ENCODE data around the gene NGF. TPM values are rescaled to one million over a fixed set of nuclear protein-coding genes. Genes with fewer than 3 reads are reported as not detected.

Gene NGF
- total RNA-seq, 2 experiments from 2014 or later, result not detected

DNA sequence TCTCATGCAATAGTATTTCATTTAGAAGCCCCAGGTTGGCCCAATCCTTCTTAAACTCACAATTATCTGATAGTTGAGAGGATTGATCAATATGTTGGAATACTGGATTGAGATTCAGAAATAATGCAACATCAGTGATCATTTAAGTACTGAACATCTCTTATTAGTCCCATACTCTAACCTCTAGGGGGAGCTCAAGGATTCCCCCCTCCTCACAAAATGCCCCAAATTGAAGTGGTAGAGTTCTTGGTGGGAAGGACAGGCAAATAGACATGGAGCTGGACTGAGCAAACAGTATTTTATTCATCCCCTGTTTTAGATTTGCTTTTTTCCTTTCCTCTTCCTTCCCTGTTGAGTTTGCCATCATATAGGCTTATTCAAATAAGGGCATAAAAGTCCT lies 62.8 kb downstream of the NGF start:
- no peaks in the 10 kb centered on the region for H3K4me1 Mint-ChIP-seq
- DNase-seq (no peak), ATAC-seq (no peak)
- peaks cover 2% of the 10 kb centered on the region for H3K27me3 Mint-ChIP-seq
- no peaks in the 10 kb centered on the region for H3K9me3 Mint-ChIP-seq (ENCODE audit: low read depth)
- no peak overlapping the region for H3K4me3 Mint-ChIP-seq
- no peaks in the 10 kb centered on the region for H3K36me3 Mint-ChIP-seq
- CTCF ChIA-PET, result interaction anchor here (1.6 kb wide), 1 partner anchor 9 kb away, joined by 3 read pairs; no protein-coding TSS in a partner anchor
- no peak overlapping the region for H3K27ac Mint-ChIP-seq

DNA sequence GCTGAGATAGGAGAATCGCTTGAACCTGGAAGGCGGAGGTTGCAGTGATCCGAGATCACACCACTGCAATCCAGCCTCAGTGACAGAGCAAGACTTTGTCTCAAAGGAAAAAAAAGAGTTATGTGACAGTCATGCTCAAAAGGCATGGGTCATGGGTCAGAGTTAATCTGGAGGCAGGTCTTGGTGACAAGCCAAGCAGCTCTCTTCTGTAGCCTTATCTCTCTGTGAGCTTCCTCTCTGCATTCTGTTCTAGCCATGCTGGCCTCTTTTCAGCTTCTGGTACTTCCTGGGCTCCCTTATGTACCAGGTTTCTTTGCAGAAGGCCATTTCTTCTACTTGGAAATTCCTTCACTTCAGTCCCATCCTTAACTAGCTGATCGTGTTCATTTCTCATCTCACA lies 63.6 kb downstream of the NGF start:
- Mint-ChIP-seq H3K36me3 (no peaks in the 10 kb centered on the region), H3K4me1 (no peaks in the 10 kb centered on the region), H3K27me3 (peaks cover 2% of the 10 kb centered on the region), H3K4me3 (no peak overlapping the region), H3K27ac (no peak overlapping the region), H3K9me3 (ENCODE audit: low read depth) (no peaks in the 10 kb centered on the region)
- ATAC-seq (no peak), DNase-seq (no peak)
- CTCF ChIA-PET, result no interaction called here

DNA sequence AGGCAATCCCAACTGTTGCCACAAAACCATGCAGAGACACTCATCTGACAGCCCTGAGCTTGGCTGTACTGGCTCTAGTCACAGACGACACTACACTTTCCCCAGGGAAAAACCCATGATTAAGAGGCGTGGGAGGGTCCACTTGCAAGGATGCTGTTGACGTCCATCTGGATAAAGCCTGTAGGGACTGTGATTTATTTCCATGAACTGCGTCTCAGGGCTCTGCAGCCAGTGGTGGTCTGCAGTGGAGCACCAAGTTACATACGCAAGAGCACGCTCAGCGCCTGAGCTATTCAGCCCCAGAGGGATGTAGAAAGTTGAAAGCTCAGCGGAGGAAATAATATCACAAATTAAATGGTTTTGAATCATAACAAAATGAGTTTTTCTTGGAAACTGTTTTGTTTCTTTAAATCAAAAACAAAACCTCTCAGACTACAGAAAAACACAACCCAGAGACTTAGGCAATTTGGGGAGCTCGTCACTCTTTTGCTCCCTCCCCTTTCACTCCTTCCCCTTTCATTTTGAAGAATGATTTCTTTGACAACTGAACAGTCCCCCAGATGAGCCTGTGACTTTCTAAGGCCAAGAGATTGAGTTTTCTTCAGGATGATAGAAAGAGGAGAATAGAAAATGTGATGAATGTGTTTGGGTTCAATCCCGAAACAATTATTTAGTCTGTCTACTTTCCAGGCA lies 71.2 kb downstream of the NGF start:
- peaks cover 11% of the 10 kb centered on the region for H3K27me3 Mint-ChIP-seq
- H3K4me1 Mint-ChIP-seq, result no peaks in the 10 kb centered on the region
- no peak for DNase-seq
- CTCF ChIA-PET, result interaction anchor here (0.6 to 1.1 kb wide), 2 partner anchors 9 to 289 kb away, joined by 3 read pairs; no protein-coding TSS in a partner anchor
- no peaks in the 10 kb centered on the region for H3K36me3 Mint-ChIP-seq
- ATAC-seq, result no peak
- H3K4me3 Mint-ChIP-seq, result no peak overlapping the region
- H3K9me3 Mint-ChIP-seq (ENCODE audit: low read depth), result no peaks in the 10 kb centered on the region
- no peak overlapping the region for H3K27ac Mint-ChIP-seq

DNA sequence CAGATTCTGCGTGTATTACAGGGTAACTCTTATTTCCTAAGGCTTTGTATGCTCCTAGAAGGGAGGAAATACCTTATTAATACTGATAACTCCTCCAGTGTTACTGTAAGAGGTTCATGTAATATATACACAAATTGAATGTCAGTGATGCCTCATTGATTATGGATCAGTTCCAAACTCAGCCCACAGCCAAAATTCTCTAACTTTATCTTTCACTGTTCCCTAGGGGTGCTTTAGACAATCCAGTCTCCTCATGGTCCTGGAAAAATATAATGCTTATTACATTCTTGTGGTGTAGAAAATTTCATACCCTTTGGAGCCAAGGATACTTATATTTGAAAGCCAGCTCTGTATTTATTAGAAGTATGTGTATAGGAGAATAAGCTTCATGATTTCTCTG lies 73.0 kb downstream of the NGF start:
- peaks cover under 1% of the 10 kb centered on the region for H3K9me3 Mint-ChIP-seq (ENCODE audit: low read depth)

DNA sequence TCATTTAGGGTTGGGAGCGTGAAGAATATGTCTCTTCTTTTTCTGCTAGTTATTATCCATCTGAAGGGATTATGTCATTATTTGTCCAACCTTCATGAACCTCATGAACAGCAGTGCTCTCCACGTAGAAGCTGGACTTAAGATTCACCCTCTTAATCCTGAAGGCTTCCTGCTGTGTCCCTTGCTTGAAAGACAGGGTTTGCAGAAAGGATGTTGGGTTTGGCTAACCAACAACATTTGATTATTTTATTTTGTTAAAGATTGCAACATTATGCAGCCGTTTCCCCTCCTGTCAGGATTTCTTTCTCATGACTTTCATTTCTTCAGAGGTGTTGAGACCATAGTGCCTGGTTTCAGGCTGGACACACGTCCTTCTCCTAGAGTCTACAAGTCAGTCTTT lies 75.2 kb downstream of the NGF start:
- ATAC-seq (no peak), DNase-seq (no peak)
- H3K9me3 Mint-ChIP-seq (ENCODE audit: low read depth), result peaks cover 8% of the 10 kb centered on the region
- no peak overlapping the region for H3K4me3 Mint-ChIP-seq
- CTCF ChIA-PET, result no interaction called here
- no peaks in the 10 kb centered on the region for H3K4me1 Mint-ChIP-seq
- peaks cover 11% of the 10 kb centered on the region for H3K27me3 Mint-ChIP-seq
- H3K36me3 Mint-ChIP-seq, result no peaks in the 10 kb centered on the region
- H3K27ac Mint-ChIP-seq, result no peak overlapping the region

More for the DNA sequence above, 73.0 kb downstream of the NGF start:
- CTCF ChIA-PET, result no interaction called here
- H3K27ac Mint-ChIP-seq, result no peak overlapping the region
- H3K27me3 Mint-ChIP-seq, result peaks cover 11% of the 10 kb centered on the region
- no peaks in the 10 kb centered on the region for H3K4me1 Mint-ChIP-seq
- no peaks in the 10 kb centered on the region for H3K36me3 Mint-ChIP-seq
- DNase-seq, result no peak
- no peak overlapping the region for H3K4me3 Mint-ChIP-seq
- ATAC-seq, result no peak

DNA sequence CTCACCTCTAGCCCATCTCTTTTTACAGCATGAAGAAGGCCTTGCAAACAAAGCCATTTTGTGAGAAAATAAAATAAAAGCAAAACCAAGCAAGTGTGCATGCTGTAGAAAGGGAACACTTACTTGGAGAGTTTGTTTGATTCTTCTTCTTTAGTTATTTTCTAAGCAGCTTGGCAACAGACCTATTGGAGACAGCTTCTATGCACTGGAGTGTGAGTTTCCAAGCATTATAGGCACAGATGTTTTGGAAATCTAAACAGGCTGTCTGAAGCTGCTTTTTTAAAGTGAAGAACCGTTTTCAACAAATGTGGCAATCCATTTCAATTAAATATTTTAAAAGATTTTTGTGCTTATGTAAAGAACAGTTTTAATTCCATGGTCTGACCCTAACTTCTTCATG lies 76.6 kb downstream of the NGF start:
- Mint-ChIP-seq H3K9me3 (ENCODE audit: low read depth) (peaks cover 8% of the 10 kb centered on the region), H3K27me3 (peaks cover 9% of the 10 kb centered on the region), H3K36me3 (no peaks in the 10 kb centered on the region), H3K27ac (no peak overlapping the region), H3K4me1 (no peaks in the 10 kb centered on the region), H3K4me3 (no peak overlapping the region)
- no peak for DNase-seq
- ATAC-seq, result no peak
- CTCF ChIA-PET, result no interaction called here

DNA sequence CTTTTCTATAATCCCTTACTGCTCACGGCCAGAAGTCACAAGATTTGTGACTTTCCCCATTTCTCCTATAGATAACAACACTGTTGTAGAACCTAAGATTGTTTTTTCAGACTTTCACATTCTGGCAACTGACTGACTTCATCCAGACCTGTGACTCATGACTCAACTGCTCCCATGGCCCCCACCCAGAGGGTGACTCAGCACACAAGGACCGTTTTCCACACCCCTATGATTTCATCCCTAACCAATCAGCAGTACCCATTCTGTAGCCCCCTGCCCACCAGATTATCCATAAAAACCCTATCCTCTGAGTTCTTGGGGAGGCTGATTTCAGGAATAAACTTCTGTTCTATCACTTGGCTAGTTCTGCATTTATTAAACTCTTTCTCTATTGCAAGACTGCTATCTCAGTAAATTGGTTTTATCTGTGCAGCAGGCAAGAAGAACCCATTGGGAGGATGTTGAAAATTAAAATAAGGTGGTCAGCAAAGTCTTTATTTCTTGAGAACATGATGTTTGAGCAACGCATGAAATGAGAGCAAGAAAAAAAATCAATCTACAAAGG lies 79.7 kb downstream of the NGF start:
- Mint-ChIP-seq H3K4me1 (no peaks in the 10 kb centered on the region), H3K36me3 (no peaks in the 10 kb centered on the region), H3K4me3 (no peak overlapping the region), H3K27ac (no peak overlapping the region), H3K27me3 (peaks cover 7% of the 10 kb centered on the region), H3K9me3 (ENCODE audit: low read depth) (peaks cover 8% of the 10 kb centered on the region)
- CTCF ChIA-PET, result no interaction called here
- no peak for ATAC-seq
- DNase-seq, result no peak

DNA sequence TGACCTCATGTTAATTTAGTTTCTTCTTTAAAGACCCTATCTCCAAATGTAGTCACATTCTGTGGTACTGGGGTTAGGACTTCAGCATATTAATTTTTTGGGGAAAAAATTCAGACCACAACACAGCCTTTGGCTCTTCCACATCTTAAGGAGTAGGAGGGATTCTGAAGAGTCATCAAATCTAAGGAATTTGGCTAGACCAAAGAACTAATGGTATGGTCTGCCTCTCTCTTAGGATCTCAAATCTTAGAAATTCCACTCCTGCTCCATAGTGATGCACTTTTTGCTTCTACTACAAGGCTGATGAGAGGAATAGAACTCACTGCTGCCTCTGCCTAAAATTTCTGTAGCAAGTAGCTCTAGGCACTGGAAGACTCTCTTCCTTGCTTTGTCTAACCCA lies 80.5 kb downstream of the NGF start:
- Mint-ChIP-seq H3K4me1 (no peaks in the 10 kb centered on the region), H3K27ac (no peak overlapping the region), H3K9me3 (ENCODE audit: low read depth) (peaks cover 8% of the 10 kb centered on the region), H3K4me3 (no peak overlapping the region), H3K27me3 (peaks cover 6% of the 10 kb centered on the region), H3K36me3 (no peaks in the 10 kb centered on the region)
- no peak for ATAC-seq
- CTCF ChIA-PET, result no interaction called here
- DNase-seq, result no peak

DNA sequence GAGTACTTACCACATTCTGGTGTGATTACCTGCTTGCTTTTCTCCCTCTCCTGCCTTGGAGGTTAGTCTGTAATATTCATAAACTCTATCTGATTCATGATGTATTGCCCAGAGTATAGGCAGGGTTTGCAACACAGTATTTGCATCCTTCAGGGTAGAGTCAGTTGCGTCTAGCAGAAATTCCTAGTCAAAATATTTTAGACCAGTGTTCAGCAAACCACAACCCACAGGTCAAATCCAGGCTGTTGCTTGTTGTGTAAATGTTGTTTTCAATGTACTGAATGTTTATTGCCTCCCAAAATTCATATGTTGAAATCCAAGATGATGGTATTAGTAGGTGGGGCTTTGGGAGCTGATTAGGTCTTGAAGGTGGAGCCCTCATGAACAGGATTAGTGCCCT lies 82.9 kb downstream of the NGF start:
- Mint-ChIP-seq H3K36me3 (no peaks in the 10 kb centered on the region), H3K4me3 (no peak overlapping the region)
- no peak for DNase-seq

DNA sequence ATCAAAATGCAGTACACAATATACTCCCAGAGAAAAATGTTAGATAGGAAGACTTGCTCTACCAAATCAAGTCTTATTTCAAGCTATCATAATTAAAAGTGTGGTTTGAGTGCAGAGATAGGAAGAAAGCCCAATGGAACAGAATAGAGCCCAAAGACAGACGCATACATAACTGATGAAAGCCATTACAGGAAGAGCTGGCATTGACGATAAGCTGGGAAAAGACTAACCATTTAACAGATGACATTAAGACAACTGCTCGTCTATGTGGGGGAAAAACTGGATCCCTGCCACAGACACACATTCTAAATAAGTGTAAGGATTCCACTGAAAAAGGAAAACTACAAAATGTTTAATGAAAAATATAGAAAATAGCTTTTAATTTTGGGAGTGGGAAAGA lies 85.5 kb downstream of the NGF start:
- Mint-ChIP-seq H3K27me3 (peaks cover 2% of the 10 kb centered on the region), H3K4me1 (no peaks in the 10 kb centered on the region), H3K4me3 (no peak overlapping the region), H3K36me3 (no peaks in the 10 kb centered on the region), H3K9me3 (ENCODE audit: low read depth) (no peaks in the 10 kb centered on the region), H3K27ac (no peak overlapping the region)
- ATAC-seq, result no peak
- DNase-seq, result no peak
- CTCF ChIA-PET, result no interaction called here

More for the DNA sequence above, 82.9 kb downstream of the NGF start:
- Mint-ChIP-seq H3K4me1 (no peaks in the 10 kb centered on the region), H3K9me3 (ENCODE audit: low read depth) (peaks cover 8% of the 10 kb centered on the region), H3K27ac (no peak overlapping the region), H3K27me3 (no peaks in the 10 kb centered on the region)
- no peak for ATAC-seq
- CTCF ChIA-PET, result no interaction called here

DNA sequence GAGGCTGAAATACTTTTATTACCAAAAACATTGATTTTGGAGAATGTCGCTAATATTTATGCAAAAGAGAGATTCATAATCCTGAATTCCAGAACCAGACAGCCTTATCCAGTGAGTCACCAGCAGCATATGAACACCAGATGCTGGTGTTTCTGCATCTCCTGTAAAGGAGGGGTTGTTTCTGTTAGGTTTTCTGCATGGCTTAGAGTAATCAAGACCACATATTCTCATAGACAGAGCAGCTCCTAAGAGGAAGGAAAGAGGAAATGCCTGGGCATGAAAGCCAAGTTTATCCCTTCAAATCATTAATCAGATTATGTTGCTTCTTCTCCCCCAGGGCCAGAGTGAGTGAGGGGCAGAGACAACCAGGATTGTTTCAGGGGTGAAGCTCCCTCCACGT lies 86.2 kb downstream of the NGF start:
- no peak for ATAC-seq
- no peak for DNase-seq
- peaks cover 4% of the 10 kb centered on the region for H3K27me3 Mint-ChIP-seq
- no peak overlapping the region for H3K27ac Mint-ChIP-seq
- no peaks in the 10 kb centered on the region for H3K36me3 Mint-ChIP-seq
- CTCF ChIA-PET, result no interaction called here
- H3K9me3 Mint-ChIP-seq (ENCODE audit: low read depth), result no peaks in the 10 kb centered on the region
- H3K4me1 Mint-ChIP-seq, result no peaks in the 10 kb centered on the region
- no peak overlapping the region for H3K4me3 Mint-ChIP-seq

DNA sequence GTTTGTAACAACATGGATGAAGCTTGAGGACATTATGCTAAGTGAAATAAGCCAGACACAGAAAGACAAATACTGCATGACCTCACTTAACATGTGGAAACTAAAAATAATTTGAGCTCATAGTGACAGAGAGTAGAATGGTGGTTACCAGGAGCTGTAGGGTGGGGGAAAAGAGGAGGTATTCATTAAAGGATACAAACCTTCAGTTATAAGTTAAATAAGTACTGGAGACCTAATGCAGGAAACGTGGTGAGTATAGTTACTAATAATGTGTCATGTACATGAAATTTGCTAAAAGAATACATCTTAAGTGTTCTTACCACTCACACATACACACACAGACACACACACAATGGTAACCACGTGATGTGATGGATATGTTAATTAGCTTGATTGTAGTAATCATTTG lies 86.7 kb downstream of the NGF start:
- no peak overlapping the region for H3K27ac Mint-ChIP-seq
- H3K4me3 Mint-ChIP-seq, result no peak overlapping the region
- CTCF ChIA-PET, result no interaction called here
- no peak for DNase-seq
- ATAC-seq, result no peak
- no peaks in the 10 kb centered on the region for H3K4me1 Mint-ChIP-seq
- H3K9me3 Mint-ChIP-seq (ENCODE audit: low read depth), result no peaks in the 10 kb centered on the region
- H3K27me3 Mint-ChIP-seq, result peaks cover 4% of the 10 kb centered on the region
- no peaks in the 10 kb centered on the region for H3K36me3 Mint-ChIP-seq

DNA sequence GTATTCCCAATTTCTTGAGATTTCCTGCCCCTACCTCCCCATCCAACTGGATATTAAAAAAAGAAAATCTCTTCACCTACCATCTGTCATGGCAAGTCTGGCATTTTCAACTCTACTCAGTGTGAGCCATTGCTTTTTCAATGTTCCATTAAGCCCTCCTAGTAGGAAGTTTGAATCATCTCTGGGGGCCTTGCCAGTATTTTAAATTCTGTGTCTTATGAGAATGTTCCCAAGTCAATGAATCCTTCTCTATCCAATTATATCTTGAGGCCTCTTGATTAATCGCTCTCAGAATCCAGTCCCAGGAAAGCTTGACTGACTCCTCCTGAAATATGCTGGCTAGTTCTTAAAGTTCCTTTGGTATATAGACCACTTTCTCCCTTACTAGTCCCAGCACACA lies 91.5 kb downstream of the NGF start:
- CTCF ChIA-PET, result no interaction called here
- H3K36me3 Mint-ChIP-seq, result no peaks in the 10 kb centered on the region
- ATAC-seq, result no peak
- DNase-seq, result no peak
- no peak overlapping the region for H3K4me3 Mint-ChIP-seq
- peaks cover 10% of the 10 kb centered on the region for H3K27me3 Mint-ChIP-seq
- no peaks in the 10 kb centered on the region for H3K9me3 Mint-ChIP-seq (ENCODE audit: low read depth)
- H3K4me1 Mint-ChIP-seq, result no peaks in the 10 kb centered on the region
- no peak overlapping the region for H3K27ac Mint-ChIP-seq

DNA sequence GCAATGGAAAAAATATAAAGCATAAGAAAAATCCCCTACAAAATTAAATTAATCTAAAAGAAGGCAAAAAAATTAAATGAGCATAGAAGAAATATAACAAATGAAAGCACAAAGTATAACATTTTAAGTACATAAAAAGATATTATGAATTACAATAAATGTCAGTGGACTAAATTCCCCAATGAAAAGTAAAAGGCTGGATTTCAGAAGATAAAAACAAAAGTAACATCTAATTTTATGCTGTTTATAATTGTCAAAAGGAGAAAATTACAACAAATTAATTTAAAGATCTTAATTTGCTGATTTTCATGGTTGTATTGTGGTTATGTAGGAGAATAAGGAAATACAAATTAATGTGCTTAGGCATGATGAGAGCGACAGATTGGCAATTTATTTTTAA lies 92.8 kb downstream of the NGF start:
- no peak overlapping the region for H3K4me3 Mint-ChIP-seq
- no peaks in the 10 kb centered on the region for H3K36me3 Mint-ChIP-seq
- CTCF ChIA-PET, result no interaction called here
- no peaks in the 10 kb centered on the region for H3K9me3 Mint-ChIP-seq (ENCODE audit: low read depth)
- peaks cover 10% of the 10 kb centered on the region for H3K27me3 Mint-ChIP-seq
- H3K27ac Mint-ChIP-seq, result no peak overlapping the region
- no peaks in the 10 kb centered on the region for H3K4me1 Mint-ChIP-seq
- DNase-seq (no peak), ATAC-seq (no peak)
